ENCODE data around the gene RHOB.

DNA sequence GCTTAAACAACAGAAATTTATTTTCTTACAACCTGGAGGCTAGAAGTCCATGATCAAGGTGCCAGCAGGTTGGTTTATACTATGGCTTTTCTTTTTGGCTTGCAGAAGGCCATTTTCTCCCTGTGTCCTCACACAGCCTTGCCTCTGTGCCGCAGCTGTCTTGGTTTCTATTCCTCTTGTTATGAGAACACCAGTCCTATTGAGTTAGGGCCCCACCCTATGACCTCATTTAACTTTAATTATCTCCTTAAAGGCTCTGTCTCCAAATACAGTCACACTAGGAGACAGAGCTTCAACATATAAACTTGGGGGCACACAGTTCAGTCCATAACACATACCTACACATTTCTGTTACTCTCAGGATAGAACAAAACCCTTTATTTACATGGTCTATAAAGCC, 17.3 kb upstream of the RHOB start:
- TF ChIP-seq, protein P1, sequence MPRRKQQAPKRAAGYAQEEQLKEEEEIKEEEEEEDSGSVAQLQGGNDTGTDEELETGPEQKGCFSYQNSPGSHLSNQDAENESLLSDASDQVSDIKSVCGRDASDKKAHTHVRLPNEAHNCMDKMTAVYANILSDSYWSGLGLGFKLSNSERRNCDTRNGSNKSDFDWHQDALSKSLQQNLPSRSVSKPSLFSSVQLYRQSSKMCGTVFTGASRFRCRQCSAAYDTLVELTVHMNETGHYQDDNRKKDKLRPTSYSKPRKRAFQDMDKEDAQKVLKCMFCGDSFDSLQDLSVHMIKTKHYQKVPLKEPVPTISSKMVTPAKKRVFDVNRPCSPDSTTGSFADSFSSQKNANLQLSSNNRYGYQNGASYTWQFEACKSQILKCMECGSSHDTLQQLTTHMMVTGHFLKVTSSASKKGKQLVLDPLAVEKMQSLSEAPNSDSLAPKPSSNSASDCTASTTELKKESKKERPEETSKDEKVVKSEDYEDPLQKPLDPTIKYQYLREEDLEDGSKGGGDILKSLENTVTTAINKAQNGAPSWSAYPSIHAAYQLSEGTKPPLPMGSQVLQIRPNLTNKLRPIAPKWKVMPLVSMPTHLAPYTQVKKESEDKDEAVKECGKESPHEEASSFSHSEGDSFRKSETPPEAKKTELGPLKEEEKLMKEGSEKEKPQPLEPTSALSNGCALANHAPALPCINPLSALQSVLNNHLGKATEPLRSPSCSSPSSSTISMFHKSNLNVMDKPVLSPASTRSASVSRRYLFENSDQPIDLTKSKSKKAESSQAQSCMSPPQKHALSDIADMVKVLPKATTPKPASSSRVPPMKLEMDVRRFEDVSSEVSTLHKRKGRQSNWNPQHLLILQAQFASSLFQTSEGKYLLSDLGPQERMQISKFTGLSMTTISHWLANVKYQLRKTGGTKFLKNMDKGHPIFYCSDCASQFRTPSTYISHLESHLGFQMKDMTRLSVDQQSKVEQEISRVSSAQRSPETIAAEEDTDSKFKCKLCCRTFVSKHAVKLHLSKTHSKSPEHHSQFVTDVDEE (CRISPR knock-in tag; IDR thresholded peaks at IDR 0.05) = no peak
- TF ChIP-seq RARB (CRISPR knock-in tag; IDR thresholded peaks at IDR 0.05) (no peak), SNAI2 (CRISPR knock-in tag; IDR thresholded peaks at IDR 0.05) (no peak), TCF4 (CRISPR knock-in tag; IDR thresholded peaks at IDR 0.05; ENCODE audit: borderline replicate concordance) (no peak), ZFP30 (CRISPR knock-in tag; IDR thresholded peaks at IDR 0.05) (no peak), BACH2 (CRISPR knock-in tag; IDR thresholded peaks at IDR 0.05; ENCODE audit: borderline replicate concordance) (no peak)
- TF ChIP-seq, protein P2, sequence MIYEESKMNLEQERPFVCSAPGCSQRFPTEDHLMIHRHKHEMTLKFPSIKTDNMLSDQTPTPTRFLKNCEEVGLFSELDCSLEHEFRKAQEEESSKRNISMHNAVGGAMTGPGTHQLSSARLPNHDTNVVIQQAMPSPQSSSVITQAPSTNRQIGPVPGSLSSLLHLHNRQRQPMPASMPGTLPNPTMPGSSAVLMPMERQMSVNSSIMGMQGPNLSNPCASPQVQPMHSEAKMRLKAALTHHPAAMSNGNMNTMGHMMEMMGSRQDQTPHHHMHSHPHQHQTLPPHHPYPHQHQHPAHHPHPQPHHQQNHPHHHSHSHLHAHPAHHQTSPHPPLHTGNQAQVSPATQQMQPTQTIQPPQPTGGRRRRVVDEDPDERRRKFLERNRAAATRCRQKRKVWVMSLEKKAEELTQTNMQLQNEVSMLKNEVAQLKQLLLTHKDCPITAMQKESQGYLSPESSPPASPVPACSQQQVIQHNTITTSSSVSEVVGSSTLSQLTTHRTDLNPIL (CRISPR knock-in tag; IDR thresholded peaks at IDR 0.05; ENCODE audit: low read depth) = no peak

All from SK-N-SH treated with all-trans-retinoic acid at 6 μM for 48 hours (cell line).